Measurements from ENCODE around the gene ZNF784.
A peak's percentile ranks its signal among the peaks of the same experiment; 100 is the strongest.

Gene ZNF784

GRCh38 chr19:55656988-55657747 is 32.8 kb upstream of the ZNF784 start:
- no peak for DNase-seq (ENCODE audit: insufficient read length, low spot score)
- peak; percentile 47 for FAIRE-seq

GRCh38 chr19:55656552-55656951 is 32.2 kb upstream of the ZNF784 start:
- no peak for TF ChIP-seq POLR2A (IDR thresholded peaks at IDR 0.05; ENCODE audit: low read depth, low read length)
- TF ChIP-seq PAX5 (IDR thresholded peaks at IDR 0.05; ENCODE audit: insufficient read depth, low read length, severe bottlenecking) = no peak
- no peak for TF ChIP-seq POU2F2 (IDR thresholded peaks at IDR 0.05; ENCODE audit: low read depth, low read length)
- TF ChIP-seq SPI1 (IDR thresholded peaks at IDR 0.05; ENCODE audit: low read depth, low read length) = no peak
- no peak for TF ChIP-seq TAF1 (IDR thresholded peaks at IDR 0.05; ENCODE audit: low read depth, low read length)
- TF ChIP-seq POLR2AphosphoS5 (IDR thresholded peaks at IDR 0.05; ENCODE audit: low read depth, low read length) = no peak
- FAIRE-seq (no peak), DNase-seq (ENCODE audit: insufficient read length, low spot score) (no peak)

More at GRCh38 chr19:55656988-55657747, 32.8 kb upstream of the ZNF784 start:
- TF ChIP-seq SPI1 (IDR thresholded peaks at IDR 0.05; ENCODE audit: low read depth, low read length) (no peak), PAX5 (IDR thresholded peaks at IDR 0.05; ENCODE audit: insufficient read depth, low read length, severe bottlenecking) (no peak), POU2F2 (IDR thresholded peaks at IDR 0.05; ENCODE audit: low read depth, low read length) (no peak), TAF1 (IDR thresholded peaks at IDR 0.05; ENCODE audit: low read depth, low read length) (no peak), POLR2AphosphoS5 (IDR thresholded peaks at IDR 0.05; ENCODE audit: low read depth, low read length) (0 out of 2 replicates have a peak, but pooled peaks have one; percentile 45), POLR2A (IDR thresholded peaks at IDR 0.05; ENCODE audit: low read depth, low read length) (peak; percentile 22; the same call in 1 of the 2 replicates)

- FAIRE-seq (no peak), DNase-seq (ENCODE audit: insufficient read length, low spot score) (no peak)
- TF ChIP-seq POLR2A (IDR thresholded peaks at IDR 0.05; ENCODE audit: low read depth, low read length) (no peak), POU2F2 (IDR thresholded peaks at IDR 0.05; ENCODE audit: low read depth, low read length) (0 out of 2 replicates have a peak, but pooled peaks have one; percentile 20), TAF1 (IDR thresholded peaks at IDR 0.05; ENCODE audit: low read depth, low read length) (peak; percentile 67; the same call in 1 of the 2 replicates), POLR2AphosphoS5 (IDR thresholded peaks at IDR 0.05; ENCODE audit: low read depth, low read length) (no peak)
These were observed 31.3 kb upstream of the ZNF784 start for GRCh38 chr19:55655648-55656040.

GRCh38 chr19:55654868-55655647 is 30.7 kb upstream of the ZNF784 start, which contains the start of gene U2AF2:
Gene U2AF2 (plus strand): TSS chr19:55655035. CDS start chr19:55655105, 70 bp downstream.
- FAIRE-seq (no peak), DNase-seq (ENCODE audit: insufficient read length, low spot score) (peak; percentile 81)
- TF ChIP-seq POU2F2 (IDR thresholded peaks at IDR 0.05; ENCODE audit: low read depth, low read length) (no peak), POLR2A (IDR thresholded peaks at IDR 0.05; ENCODE audit: low read depth, low read length) (peak; percentile 87), SPI1 (IDR thresholded peaks at IDR 0.05; ENCODE audit: low read depth, low read length) (peak; percentile 62), TAF1 (IDR thresholded peaks at IDR 0.05; ENCODE audit: low read depth, low read length) (peak; percentile 67), POLR2AphosphoS5 (IDR thresholded peaks at IDR 0.05; ENCODE audit: low read depth, low read length) (peak; percentile 89), PAX5 (IDR thresholded peaks at IDR 0.05; ENCODE audit: insufficient read depth, low read length, severe bottlenecking) (no peak)

GRCh38 chr19:55654323-55654867 is 30.0 kb upstream of the ZNF784 start:
- FAIRE-seq (no peak), DNase-seq (ENCODE audit: insufficient read length, low spot score) (peak; percentile 79)
- TF ChIP-seq POU2F2 (IDR thresholded peaks at IDR 0.05; ENCODE audit: low read depth, low read length) = no peak
- no peak for TF ChIP-seq POLR2AphosphoS5 (IDR thresholded peaks at IDR 0.05; ENCODE audit: low read depth, low read length)
- TF ChIP-seq SPI1 (IDR thresholded peaks at IDR 0.05; ENCODE audit: low read depth, low read length) = no peak
- no peak for TF ChIP-seq POLR2A (IDR thresholded peaks at IDR 0.05; ENCODE audit: low read depth, low read length)
- no peak for TF ChIP-seq PAX5 (IDR thresholded peaks at IDR 0.05; ENCODE audit: insufficient read depth, low read length, severe bottlenecking)
- no peak for TF ChIP-seq TAF1 (IDR thresholded peaks at IDR 0.05; ENCODE audit: low read depth, low read length)

- DNase-seq (ENCODE audit: insufficient read length, low spot score) = peak; percentile 90
These were observed 29.4 kb upstream of the ZNF784 start for GRCh38 chr19:55653651-55654322.

GRCh38 chr19:55652311-55653128 is 28.2 kb upstream of the ZNF784 start:
- FAIRE-seq = no peak
- no peak for DNase-seq (ENCODE audit: insufficient read length, low spot score)
- TF ChIP-seq TAF1 (IDR thresholded peaks at IDR 0.05; ENCODE audit: low read depth, low read length) (no peak), POLR2A (IDR thresholded peaks at IDR 0.05; ENCODE audit: low read depth, low read length) (no peak), POLR2AphosphoS5 (IDR thresholded peaks at IDR 0.05; ENCODE audit: low read depth, low read length) (no peak), PAX5 (IDR thresholded peaks at IDR 0.05; ENCODE audit: insufficient read depth, low read length, severe bottlenecking) (no peak), POU2F2 (IDR thresholded peaks at IDR 0.05; ENCODE audit: low read depth, low read length) (no peak), SPI1 (IDR thresholded peaks at IDR 0.05; ENCODE audit: low read depth, low read length) (no peak)

More at GRCh38 chr19:55653651-55654322, 29.4 kb upstream of the ZNF784 start:
- peak; percentile 99 for FAIRE-seq
- TF ChIP-seq SPI1 (IDR thresholded peaks at IDR 0.05; ENCODE audit: low read depth, low read length) (no peak), POU2F2 (IDR thresholded peaks at IDR 0.05; ENCODE audit: low read depth, low read length) (no peak), POLR2AphosphoS5 (IDR thresholded peaks at IDR 0.05; ENCODE audit: low read depth, low read length) (peak; percentile 54), TAF1 (IDR thresholded peaks at IDR 0.05; ENCODE audit: low read depth, low read length) (peak; percentile 65; the same call in 1 of the 2 replicates), PAX5 (IDR thresholded peaks at IDR 0.05; ENCODE audit: insufficient read depth, low read length, severe bottlenecking) (no peak), POLR2A (IDR thresholded peaks at IDR 0.05; ENCODE audit: low read depth, low read length) (peak; percentile 87)

GRCh38 chr19:55651236-55651635 is 26.9 kb upstream of the ZNF784 start:
- no peak for TF ChIP-seq PAX5 (IDR thresholded peaks at IDR 0.05; ENCODE audit: insufficient read depth, low read length, severe bottlenecking)
- no peak for TF ChIP-seq POLR2AphosphoS5 (IDR thresholded peaks at IDR 0.05; ENCODE audit: low read depth, low read length)
- TF ChIP-seq POLR2A (IDR thresholded peaks at IDR 0.05; ENCODE audit: low read depth, low read length) = no peak
- TF ChIP-seq POU2F2 (IDR thresholded peaks at IDR 0.05; ENCODE audit: low read depth, low read length) = no peak
- TF ChIP-seq SPI1 (IDR thresholded peaks at IDR 0.05; ENCODE audit: low read depth, low read length) = no peak
- TF ChIP-seq TAF1 (IDR thresholded peaks at IDR 0.05; ENCODE audit: low read depth, low read length) = no peak
- DNase-seq (ENCODE audit: insufficient read length, low spot score) = no peak
- FAIRE-seq = no peak
